GM21528 (cell line): ENCODE data around the gene NBPF11.
"Not testable (repeated sequence)": the region's sequence is repeated elsewhere in the genome, so short reads cannot be mapped to it uniquely, and the experiment has no call there.

Experiments
- ATAC-seq: cut with Tn5 transposase; IDR thresholded peaks from one replicate; pipeline ENCODE4 v1.9.1; 2021; ENCODE audit warnings: mild to moderate bottlenecking, moderate library complexity; ENCODE audit not compliant: unreplicated experiment, low FRiP score

Gene NBPF11

GRCh38 chr1:148060294-148060701 lies 91.8 kb downstream of the NBPF11 start:
- not testable (repeated sequence) for ATAC-seq

- not testable (repeated sequence) for ATAC-seq
These were observed 94.7 kb downstream of the NBPF11 start for GRCh38 chr1:148057384-148057783.
